ENCODE data around the gene SEPTIN8. TPM values are rescaled to one million over a fixed set of nuclear protein-coding genes. Genes with fewer than 3 reads are reported as not detected.

SEPTIN8 gene
- polyA plus RNA-seq, 2 of the 4 experiments (the other 2 are of a cell fraction): 20.8 to 29.2 TPM

- ChIA-PET POLR2A (no interaction called here), CTCF (interaction anchor here (1.0 to 7.8 kb wide), 7 partner anchors 8 to 432 kb away, joined by 3 to 87 read pairs (median 46); partner anchors contain the start of genes CCNI2 and SHROOM1)
- Histone ChIP-seq H3K4me2 (no peak overlapping the region), H3K4me3 (no peak overlapping the region), H3K27ac (no peak overlapping the region), H3K9me3 (no peaks in the 10 kb centered on the region), H3K4me1 (0 out of 3 replicates have a peak, but pooled peaks cover 3% of the 10 kb centered on the region)
- FAIRE-seq (no peak), ATAC-seq (no peak), DNase-seq (ENCODE audit: low read depth in 1 of 2, low spot score in 1 of 2) (no peak)
- WGBS (ENCODE audit: missing lambda C conversion rate): 23% methylated on average over 1 of the region's 1 CpG
- TF ChIP-seq RARB (CRISPR knock-in tag; IDR thresholded peaks at IDR 0.05) (no peak), USF2 (IDR thresholded peaks at IDR 0.05) (no peak), RFX5 (IDR thresholded peaks at IDR 0.05) (no peak), CBX8 (IDR thresholded peaks at IDR 0.05) (no peak), ZSCAN20 (CRISPR knock-in tag; IDR thresholded peaks at IDR 0.05) (no peak), FOSL2 (IDR thresholded peaks at IDR 0.05) (no peak), FOSL2 (CRISPR knock-in tag; IDR thresholded peaks at IDR 0.05) (no peak), RCOR1 (IDR thresholded peaks at IDR 0.05; ENCODE audit: low read depth, low read length) (no peak), POLR2A (IDR thresholded peaks at IDR 0.05; ENCODE audit: low read length) (no peak), ZFP36 (IDR thresholded peaks at IDR 0.05; ENCODE audit: borderline replicate concordance, partially characterized antibody) (no peak), PBX3 (IDR thresholded peaks at IDR 0.05) (no peak), ELK1 (IDR thresholded peaks at IDR 0.05; ENCODE audit: low read depth, low read length) (no peak), MAFK (IDR thresholded peaks at IDR 0.05; ENCODE audit: partially characterized antibody) (no peak), EP300 (IDR thresholded peaks at IDR 0.05) (no peak), BHLHE40 (IDR thresholded peaks at IDR 0.05; ENCODE audit: low read depth, low read length) (no peak), ATOH8 (CRISPR knock-in tag; IDR thresholded peaks at IDR 0.05; ENCODE audit: low read depth) (no peak), CBX2 (IDR thresholded peaks at IDR 0.05; ENCODE audit: borderline replicate concordance, low read depth) (no peak)
These were observed 40.0 kb upstream of the SEPTIN8 start for GRCh38 chr5:132817011-132817410.

- Histone ChIP-seq H3K9me3 (no peaks in the 10 kb centered on the region), H3K27ac (no peak overlapping the region), H3K4me3 (no peak overlapping the region), H3K4me2 (no peak overlapping the region), H3K4me1 (0 out of 3 replicates have a peak, but pooled peaks cover 3% of the 10 kb centered on the region)
- CTCF ChIA-PET: interaction anchor here (5.0 to 7.8 kb wide), 4 partner anchors 7 to 290 kb away, joined by 46 to 87 read pairs (median 73); partner anchors contain the start of genes CCNI2 and SHROOM1
- FAIRE-seq: no peak
- POLR2A ChIA-PET: no interaction called here
- no peak for DNase-seq (ENCODE audit: low read depth in 1 of 2, low spot score in 1 of 2)
- TF ChIP-seq ZSCAN20 (CRISPR knock-in tag; IDR thresholded peaks at IDR 0.05): no peak
- no peak for TF ChIP-seq MAZ (IDR thresholded peaks at IDR 0.05; ENCODE audit: borderline replicate concordance, low read depth, low read length)
- TF ChIP-seq KDM5A (IDR thresholded peaks at IDR 0.05): no peak
- TF ChIP-seq CHD2 (IDR thresholded peaks at IDR 0.05; ENCODE audit: low read length, partially characterized antibody): no peak
- no peak for TF ChIP-seq ATOH8 (CRISPR knock-in tag; IDR thresholded peaks at IDR 0.05; ENCODE audit: low read depth)
- no peak for TF ChIP-seq CBX2 (IDR thresholded peaks at IDR 0.05; ENCODE audit: borderline replicate concordance, low read depth)
- no peak for TF ChIP-seq RFX5 (IDR thresholded peaks at IDR 0.05)
- TF ChIP-seq PHF8 (IDR thresholded peaks at IDR 0.05; ENCODE audit: borderline replicate concordance, low read depth): no peak
- no peak for TF ChIP-seq ZNF302 (CRISPR knock-in tag; IDR thresholded peaks at IDR 0.05)
- no peak for TF ChIP-seq JUNB (IDR thresholded peaks at IDR 0.05)
- no peak for TF ChIP-seq POLR2A (IDR thresholded peaks at IDR 0.05; ENCODE audit: low read length)
- TF ChIP-seq FOSB (CRISPR knock-in tag; IDR thresholded peaks at IDR 0.05): no peak
- TF ChIP-seq ZC3H11A (IDR thresholded peaks at IDR 0.05): no peak
- TF ChIP-seq EHMT2 (IDR thresholded peaks at IDR 0.05; ENCODE audit: low read depth): no peak
- ATAC-seq: no peak
These were observed 39.5 kb upstream of the SEPTIN8 start for GRCh38 chr5:132816554-132816953.
